Panc1 (cell line): ENCODE results near the gene PEPD. TPM values are rescaled to one million over a fixed set of nuclear protein-coding genes. Genes with fewer than 3 reads are reported as not detected.

Source experiments
- ATAC-seq: fragments of 200-7000 bp; cut with Tn5 transposase; 2 replicates; pipeline ENCODE4 v1.9.1; 2020; ENCODE audit warnings: mild to moderate bottlenecking, moderate library complexity
- BruUV-seq: library from RNA; stranded (reverse); fragments of 400-500 nt; replicated peaks from 2 replicates; lab custom pipeline; 2021; lab: Mats Ljungman, UMichigan
- CTCF ChIA-PET: fragments of 300-600 bp; sonication (Branson Sonifier 250); formaldehyde crosslinking; loops from one replicate; lab custom pipeline; 2022; ENCODE audit warnings: antibody characterized with exemption; lab: Charles Lee
- POLR2A ChIA-PET: fragments of 300-600 bp; sonication (Branson Sonifier 250); formaldehyde crosslinking; loops from one replicate; lab custom pipeline; 2022; ENCODE audit warnings: antibody characterized with exemption; lab: Charles Lee
- DNase-seq: peaks from one replicate; pipeline ENCODE4 v3.0.0-alpha.2; 2010; ENCODE audit warnings: low read depth, low spot score
- H3K27ac ChIP-seq: 2 replicates; pipeline ENCODE4 v1.5.1; 2011; ENCODE audit warnings: mild to moderate bottlenecking, low read length, inconsistent platforms
- H3K27me3 ChIP-seq: fragments of 200-500 bp; sonication (Bioruptor generic); 2 replicates; pipeline ENCODE4 v1.6.0; 2014; ENCODE audit warnings: low read length, inconsistent platforms; ENCODE audit not compliant: control insufficient read depth, insufficient read depth
- H3K36me3 ChIP-seq: fragments of 200-500 bp; sonication (Bioruptor generic); 2 replicates; pipeline ENCODE4 v1.5.1; 2014; ENCODE audit warnings: inconsistent platforms, mild to moderate bottlenecking, low read length, moderate library complexity; ENCODE audit not compliant: control insufficient read depth, insufficient read depth
- H3K4me1 ChIP-seq: 2 replicates; pipeline ENCODE4 v1.5.1; 2011; ENCODE audit warnings: inconsistent platforms, mild to moderate bottlenecking, low read length, moderate library complexity; ENCODE audit not compliant: control insufficient read depth, insufficient read depth
- H3K4me3 ChIP-seq, 2 experiments: 2 replicates each; pipeline ENCODE4 v1.5.1; 2011 to 2012; ENCODE audit warnings: low read depth in 2 of 2, low read length in 2 of 2, mild to moderate bottlenecking in 2 of 2, inconsistent platforms in 1 of 2, moderate library complexity in 1 of 2
- H3K9me3 ChIP-seq: fragments of 200-500 bp; sonication (Bioruptor generic); 2 replicates; pipeline ENCODE4 v1.5.1; 2014; ENCODE audit warnings: low read depth, mild to moderate bottlenecking, inconsistent platforms, low read length, moderate library complexity; ENCODE audit not compliant: control insufficient read depth, insufficient read depth
- CTCF ChIP-seq: fragments of 450-650 bp; IDR thresholded peaks from 2 replicates; pipeline ENCODE4 v1.5.1; 2017; ENCODE audit warnings: mild to moderate bottlenecking
- POLR2AphosphoS5 ChIP-seq: IDR thresholded peaks from 2 replicates; pipeline ENCODE4 v1.6.1; 2012; ENCODE audit warnings: mild to moderate bottlenecking, low read depth, low read length, moderate library complexity
- REST ChIP-seq, 2 experiments: IDR thresholded peaks; 2 replicates each; pipeline ENCODE4 v1.6.1; 2011 to 2012; ENCODE audit warnings: low read depth in 2 of 2, control low read depth in 1 of 2, low read length in 1 of 2, mild to moderate bottlenecking in 1 of 2, moderate library complexity in 1 of 2; ENCODE audit not compliant: insufficient read depth in 1 of 2
- SIN3A ChIP-seq: IDR thresholded peaks from 2 replicates; pipeline ENCODE4 v1.6.1; 2012; ENCODE audit warnings: low read depth, mild to moderate bottlenecking, low read length, moderate library complexity, borderline replicate concordance; ENCODE audit not compliant: insufficient read depth
- TCF7L2 ChIP-seq: IDR thresholded peaks from 2 replicates; pipeline ENCODE4 v1.6.1; 2011; ENCODE audit warnings: mild to moderate bottlenecking, low read depth, low read length, inconsistent platforms
- in situ Hi-C: cut with HindIII; loops from 2 replicates; pipeline ENCODE4 v1.10.0; 2016; ENCODE audit warnings: low sequenced_read_pairs, low pct_unique_long_range_greater_than_20kb
- intact Hi-C: fragments of 100-400 bp; cut with micrococcal nuclease; formaldehyde crosslinking; loops from one replicate; pipeline ENCODE4 v1.10.0; 2022; ENCODE audit not compliant: unreplicated experiment
- total RNA-seq: library from RNA; stranded (reverse); gene quantifications from one replicate; pipeline ENCODE4 v1.2.1, GENCODE V29; 2021; ENCODE audit not compliant: unreplicated experiment

The PEPD gene
- total RNA-seq, 1 experiment from 2014 or later: 102 TPM

DNA sequence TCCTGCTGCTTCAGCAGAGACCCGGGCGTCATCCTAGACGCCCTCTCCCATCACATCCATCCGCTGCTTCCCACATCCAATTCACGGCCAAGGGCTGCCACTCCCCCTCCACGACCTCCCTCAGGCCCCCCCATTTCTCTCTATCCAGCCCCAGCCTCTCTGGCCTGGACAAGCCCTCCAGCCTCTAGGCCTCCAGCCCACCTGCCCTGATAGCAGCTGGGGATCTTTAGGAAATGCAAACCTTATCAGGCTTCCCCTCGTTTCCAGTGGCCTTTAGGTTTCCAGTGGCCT is 51.6 kb downstream of the PEPD start:
- DNase-seq (no peak), ATAC-seq (no peak)
- no peak for TF ChIP-seq REST (IDR thresholded peaks at IDR 0.05; ENCODE audit: insufficient read depth in 1 of 2, low read depth in 2 of 2, low read length in 1 of 2)
- TF ChIP-seq POLR2AphosphoS5: no peak
- TF ChIP-seq SIN3A: no peak
- TF ChIP-seq TCF7L2: no peak
- TF ChIP-seq CTCF: no peak
- in situ Hi-C loops: no loop called here
- Histone ChIP-seq H3K27me3 (no peaks in the 10 kb centered on the region), H3K4me3 (no peak overlapping the region), H3K4me1 (no peaks in the 10 kb centered on the region), H3K36me3 (no peaks in the 10 kb centered on the region), H3K9me3 (no peaks in the 10 kb centered on the region), H3K27ac (no peak overlapping the region)
- POLR2A ChIA-PET: no interaction called here
- CTCF ChIA-PET: no interaction called here
- BruUV-seq: no TSS peak
- intact Hi-C loops: no loop called here

GRCh38 chr19:33469171-33470039 is 52.2 kb downstream of the PEPD start:
- H3K9me3 ChIP-seq: no peaks in the 10 kb centered on the region
- intact Hi-C loops: no loop called here
- in situ Hi-C loops: no loop called here
- CTCF ChIA-PET: no interaction called here
- H3K4me1 ChIP-seq: no peaks in the 10 kb centered on the region
- H3K4me3 ChIP-seq: no peak overlapping the region
- DNase-seq (no peak), ATAC-seq (0 out of 2 replicates have a peak, but pooled peaks have one; percentile 42)
- H3K36me3 ChIP-seq: no peaks in the 10 kb centered on the region
- BruUV-seq: no TSS peak
- POLR2A ChIA-PET: no interaction called here
- TF ChIP-seq TCF7L2 (no peak), REST (IDR thresholded peaks at IDR 0.05; ENCODE audit: insufficient read depth in 1 of 2, low read depth in 2 of 2, low read length in 1 of 2) (no peak), POLR2AphosphoS5 (no peak), SIN3A (no peak), CTCF (no peak)
- no peaks in the 10 kb centered on the region for H3K27me3 ChIP-seq
- H3K27ac ChIP-seq: no peak overlapping the region
